Thyroid gland (tissue), 4 donors: ENCODE data around the gene SLC38A10. TPM values are rescaled to one million over a fixed set of nuclear protein-coding genes. Genes with fewer than 3 reads are reported as not detected.

Source experiments
- DNase-seq, 2 donors: peaks; one replicate each; pipeline ENCODE4 v3.0.0-alpha.2; 2019
- H3K27ac ChIP-seq, 3 donors: fragments of 200-600 bp; sonication (generic); 1 replicate in 2 of 3; 2 replicates in 1 of 3; pipeline ENCODE4 v1.5.1; 2016 to 2019; ENCODE audit warnings: mild to moderate bottlenecking in 1 of 3, moderate library complexity in 1 of 3
- H3K27me3 ChIP-seq: fragments of 200-600 bp; sonication (generic); one replicate; pipeline ENCODE4 v1.5.1; 2019
- H3K36me3 ChIP-seq, 2 donors: fragments of 200-600 bp; sonication (generic); one replicate each; pipeline ENCODE4 v1.5.1; 2016 to 2019
- H3K4me1 ChIP-seq, 2 donors: fragments of 200-600 bp; sonication (generic); one replicate each; pipeline ENCODE4 v1.5.1; 2017 to 2019
- H3K4me3 ChIP-seq, 3 donors: fragments of 200-600 bp; sonication (generic); replicated peaks in 1 of 3; 1 replicate in 2 of 3; 2 replicates in 1 of 3; pipeline ENCODE4 v1.5.1; 2016; ENCODE audit warnings: mild to moderate bottlenecking in 1 of 3
- H3K9me3 ChIP-seq: fragments of 200-600 bp; sonication (generic); one replicate; pipeline ENCODE4 v1.5.1; 2017
- CTCF ChIP-seq, 6 experiments: fragments of 200-600 bp in 3 of 6; fragments of 450-650 bp in 3 of 6; sonication (generic) in 3 of 6; IDR thresholded peaks; one replicate each; pipeline ENCODE4 v1.5.1; 2016 to 2019; ENCODE audit warnings: antibody characterized with exemption in 6 of 6, mild to moderate bottlenecking in 2 of 6, inconsistent platforms in 1 of 6, moderate library complexity in 1 of 6
- POLR2A ChIP-seq, 2 donors: fragments of 450-650 bp; IDR thresholded peaks; one replicate each; pipeline ENCODE4 v1.6.1; 2017; ENCODE audit warnings: antibody characterized with exemption in 2 of 2, mild to moderate bottlenecking in 2 of 2, moderate library complexity in 1 of 2
- WGBS, 2 donors: methylation state at CpG; one replicate each; pipeline ENCODE4 v1.1.5; 2017; 5-methylcytosine and 5-hydroxymethylcytosine counted together
- intact Hi-C: fragments of 100-400 bp; cut with DNase I; formaldehyde crosslinking; loops from one replicate; pipeline ENCODE4 v1.15.1; 2023
- total RNA-seq, 4 donors: library from RNA; depleted of rRNA; stranded (reverse); fragments of >200 nt; gene quantifications; one replicate each; pipeline ENCODE4 v1.2.3, GENCODE V29; 2016

SLC38A10 gene
- total RNA-seq, 4 donors from 2014 or later, result 81.8 to 140 (median 121) TPM

GRCh38 chr17:81301195-81302144, 6.4 kb upstream of the SLC38A10 start:
- no peaks in the 10 kb centered on the region for H3K9me3 ChIP-seq
- H3K4me3 ChIP-seq, result no peak overlapping the region
- no peaks in the 10 kb centered on the region for H3K36me3 ChIP-seq
- no peak for DNase-seq
- no peak overlapping the region for H3K27ac ChIP-seq
- H3K4me1 ChIP-seq, result peaks cover 0 to under 1% of the 10 kb centered on the region in 2 donors
- TF ChIP-seq CTCF (IDR thresholded peaks at IDR 0.05) (no peak), POLR2A (IDR thresholded peaks at IDR 0.05) (no peak)
- WGBS, 2 donors, result 56 to 61% methylated on average over 29 of the region's 37 CpGs
- H3K27me3 ChIP-seq, result no peaks in the 10 kb centered on the region
- intact Hi-C loops, result no loop called here

- no peak overlapping the region for H3K27ac ChIP-seq
- WGBS, 2 donors, result 89 to 90% methylated on average over 19 of the region's 19 CpGs
- no peaks in the 10 kb centered on the region for H3K27me3 ChIP-seq
- no peak for DNase-seq
- H3K36me3 ChIP-seq, result no peaks in the 10 kb centered on the region
- H3K9me3 ChIP-seq, result no peaks in the 10 kb centered on the region
- intact Hi-C loops, result no loop called here
- H3K4me1 ChIP-seq, result peaks cover 7 to 8% of the 10 kb centered on the region in 2 donors
- TF ChIP-seq POLR2A (IDR thresholded peaks at IDR 0.05) (no peak), CTCF (IDR thresholded peaks at IDR 0.05) (no peak)
- no peak overlapping the region for H3K4me3 ChIP-seq
Measured at GRCh38 chr17:81300586-81301155, 5.6 kb upstream of the SLC38A10 start.

GRCh38 chr17:81299846-81300585, 4.9 kb upstream of the SLC38A10 start:
- peaks cover 8 to 10% of the 10 kb centered on the region in 2 donors for H3K4me1 ChIP-seq
- H3K27ac ChIP-seq, result no peak overlapping the region
- H3K36me3 ChIP-seq, result no peaks in the 10 kb centered on the region
- no peak overlapping the region for H3K4me3 ChIP-seq
- WGBS, 2 donors, result 91 to 99% methylated on average over 9 to 19 of the region's 19 CpGs
- H3K9me3 ChIP-seq, result no peaks in the 10 kb centered on the region
- no peaks in the 10 kb centered on the region for H3K27me3 ChIP-seq
- DNase-seq, result no peak
- intact Hi-C loops, result no loop called here
- no peak for TF ChIP-seq POLR2A (IDR thresholded peaks at IDR 0.05)
- no peak for TF ChIP-seq CTCF (IDR thresholded peaks at IDR 0.05)

- H3K4me1 ChIP-seq, result peaks cover 10 to 12% of the 10 kb centered on the region in 2 donors
- H3K4me3 ChIP-seq, result no peak overlapping the region
- WGBS, 2 donors, result 84 to 85% methylated on average over 15 of the region's 15 CpGs
- H3K9me3 ChIP-seq, result no peaks in the 10 kb centered on the region
- no peaks in the 10 kb centered on the region for H3K36me3 ChIP-seq
- H3K27me3 ChIP-seq, result no peaks in the 10 kb centered on the region
- H3K27ac ChIP-seq, result no peak overlapping the region
- TF ChIP-seq POLR2A (IDR thresholded peaks at IDR 0.05), result no peak
- TF ChIP-seq CTCF (IDR thresholded peaks at IDR 0.05), result no peak
- intact Hi-C loops, result no loop called here
- no peak for DNase-seq
Measured at GRCh38 chr17:81298991-81299738, 4.1 kb upstream of the SLC38A10 start.
